Middle frontal gyrus (tissue), 1 donor: ENCODE measurements around the gene SH3BP2.

ENCODE experiments used
- DNase-seq: peaks from one replicate; pipeline ENCODE4 v3.0.0-alpha.2; 2015; ENCODE audit warnings: low spot score; ENCODE audit errors: extremely low spot score

SH3BP2 gene

DNA sequence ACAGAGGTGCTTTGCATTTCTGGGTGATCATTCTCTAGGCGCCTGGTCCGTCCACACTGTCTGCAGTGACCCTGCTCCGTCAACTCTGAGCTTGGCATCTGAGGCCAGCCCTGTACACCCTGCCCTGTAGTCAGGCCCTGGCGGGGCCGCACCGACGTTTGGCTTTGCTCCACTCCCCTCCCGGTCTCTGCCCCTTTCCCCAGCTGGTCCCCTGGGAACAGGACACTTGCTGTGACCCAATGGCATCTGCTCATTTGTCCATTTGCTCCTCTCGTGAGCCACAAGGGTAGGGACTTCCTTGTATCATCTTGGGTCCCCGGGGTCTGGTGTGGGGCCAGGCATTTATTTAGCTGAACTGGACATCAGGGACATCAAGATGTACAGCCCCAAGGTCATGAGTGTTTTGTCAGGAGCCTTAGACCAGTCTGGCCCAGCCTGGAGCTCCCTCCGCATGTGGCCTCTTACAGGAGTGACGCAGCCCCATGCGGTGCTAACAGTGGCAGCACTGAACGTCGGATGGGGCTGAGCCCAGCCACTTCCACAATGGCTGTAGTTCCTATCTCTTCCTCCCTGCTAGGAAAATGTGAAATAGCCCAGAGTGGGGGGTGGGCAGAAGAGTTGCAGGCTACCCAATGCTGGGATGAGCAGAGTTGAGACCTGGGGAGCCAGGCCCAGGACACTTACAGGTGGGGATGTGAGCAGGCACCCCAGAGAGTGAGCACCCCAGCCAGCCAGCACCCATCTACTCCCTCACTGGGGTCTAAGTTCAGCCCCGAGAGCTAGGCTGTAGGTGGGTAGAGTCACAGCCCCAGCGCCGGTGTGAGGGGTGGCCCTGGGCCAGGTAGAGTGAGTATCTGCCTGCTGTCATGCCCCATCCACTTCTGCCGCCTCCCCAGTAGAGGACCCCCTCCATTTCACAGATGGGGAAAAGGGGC is 2.0 kb upstream of the SH3BP2 start:
- DNase-seq = no peak

DNA sequence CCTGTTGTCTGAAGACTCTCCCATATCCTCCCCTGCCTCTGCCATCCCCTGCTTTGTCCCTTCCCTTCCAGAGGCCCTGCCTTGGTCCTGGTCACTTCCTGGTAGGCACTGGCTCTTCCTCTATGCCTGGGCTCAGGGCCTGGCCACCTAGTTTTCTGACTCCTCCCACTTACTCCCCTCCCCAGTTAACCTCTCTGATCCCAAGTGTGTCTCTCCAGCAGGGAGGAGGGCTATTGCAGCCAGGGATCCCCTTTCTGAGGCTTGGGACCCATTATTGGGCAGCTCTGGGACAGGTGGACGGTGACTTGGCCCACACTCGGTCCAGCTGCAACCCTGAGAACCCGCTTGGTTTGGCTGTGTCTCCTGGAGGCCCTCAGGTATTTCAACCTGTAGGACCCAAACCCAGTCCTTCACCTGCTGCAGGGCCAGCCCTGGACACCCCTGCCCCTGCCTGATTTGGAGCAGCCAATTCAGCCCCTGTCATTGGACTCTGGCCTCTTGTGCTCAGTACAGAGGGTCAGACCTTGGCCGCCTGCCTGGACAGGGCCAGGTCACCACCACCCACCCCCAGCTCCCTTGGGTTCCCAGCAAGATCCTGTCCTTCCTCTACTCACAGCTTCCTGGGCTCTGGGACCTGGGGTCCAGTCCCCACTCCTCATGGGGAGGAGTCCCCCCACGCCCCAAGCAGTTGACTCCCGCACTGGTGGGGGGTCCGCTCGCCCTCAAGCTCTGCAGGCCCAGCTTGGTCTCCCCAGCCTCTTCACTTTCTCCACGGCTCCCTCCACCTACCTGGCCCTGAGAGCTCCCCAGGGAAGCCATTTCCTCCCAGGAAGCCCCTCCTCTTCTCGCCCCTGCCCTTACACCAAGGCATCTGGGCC is 1.1 kb upstream of the SH3BP2 start:
- no peak for DNase-seq

DNA sequence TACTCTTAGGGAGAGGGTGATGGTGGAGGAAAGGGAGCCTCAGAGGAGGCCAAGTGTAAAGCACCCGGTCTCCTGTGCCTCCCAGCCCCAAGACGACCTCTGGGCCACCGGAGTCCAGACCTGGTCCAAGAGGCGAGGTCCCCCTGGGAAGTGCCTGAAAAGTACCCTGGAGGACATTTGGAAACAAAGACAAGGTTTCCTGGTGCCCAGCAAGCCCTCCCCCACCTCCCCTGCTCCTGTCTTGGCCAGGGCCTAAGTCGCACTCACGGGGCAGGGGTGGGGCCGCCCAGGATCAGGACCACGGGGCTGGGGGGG is 532 bp upstream of the SH3BP2 start:
- DNase-seq = no peak

DNA sequence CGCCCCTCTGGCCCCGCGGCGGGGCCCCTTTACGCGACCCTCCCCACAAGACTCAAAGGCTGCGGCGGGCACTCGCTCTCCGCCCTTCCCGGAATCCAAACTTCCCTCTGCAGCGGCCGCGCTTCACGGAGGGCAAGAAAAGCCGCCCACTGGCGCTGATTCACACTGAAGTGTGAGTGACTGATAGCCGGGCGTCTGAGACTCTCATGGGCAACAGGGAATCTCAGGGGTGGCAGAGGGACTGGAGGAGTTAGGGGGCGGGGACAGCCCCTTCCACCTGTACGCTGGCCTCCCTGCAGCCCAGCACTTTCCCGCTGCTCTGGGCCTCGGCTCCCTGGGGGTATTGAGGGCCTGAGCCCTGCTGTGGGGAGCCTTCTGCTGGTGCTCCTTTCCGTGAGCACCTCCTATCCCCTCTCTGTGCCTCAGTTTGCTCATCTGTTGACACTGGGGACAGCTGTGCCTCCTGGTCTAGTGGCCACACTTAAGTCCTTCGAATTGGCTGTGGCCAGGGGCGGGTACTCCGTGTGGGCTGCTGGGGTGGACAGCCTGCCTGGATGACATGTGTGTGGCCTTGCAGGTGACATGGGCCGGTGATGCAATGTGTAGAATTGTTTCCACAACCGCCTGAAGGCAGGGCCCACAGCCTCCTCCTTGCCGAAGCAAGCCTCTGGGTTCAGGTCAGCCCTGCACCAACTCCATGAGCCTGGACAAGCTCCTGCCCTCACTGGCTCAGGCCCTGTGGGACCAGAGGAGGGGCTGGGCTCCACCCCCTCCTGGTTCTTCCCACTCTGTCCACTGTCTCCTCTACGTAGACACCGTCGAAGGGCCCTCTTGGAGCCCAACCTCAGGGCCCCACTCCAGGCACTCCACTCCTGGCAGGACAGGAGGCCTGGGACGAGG is 951 bp downstream of the SH3BP2 start:
- DNase-seq = no peak

DNA sequence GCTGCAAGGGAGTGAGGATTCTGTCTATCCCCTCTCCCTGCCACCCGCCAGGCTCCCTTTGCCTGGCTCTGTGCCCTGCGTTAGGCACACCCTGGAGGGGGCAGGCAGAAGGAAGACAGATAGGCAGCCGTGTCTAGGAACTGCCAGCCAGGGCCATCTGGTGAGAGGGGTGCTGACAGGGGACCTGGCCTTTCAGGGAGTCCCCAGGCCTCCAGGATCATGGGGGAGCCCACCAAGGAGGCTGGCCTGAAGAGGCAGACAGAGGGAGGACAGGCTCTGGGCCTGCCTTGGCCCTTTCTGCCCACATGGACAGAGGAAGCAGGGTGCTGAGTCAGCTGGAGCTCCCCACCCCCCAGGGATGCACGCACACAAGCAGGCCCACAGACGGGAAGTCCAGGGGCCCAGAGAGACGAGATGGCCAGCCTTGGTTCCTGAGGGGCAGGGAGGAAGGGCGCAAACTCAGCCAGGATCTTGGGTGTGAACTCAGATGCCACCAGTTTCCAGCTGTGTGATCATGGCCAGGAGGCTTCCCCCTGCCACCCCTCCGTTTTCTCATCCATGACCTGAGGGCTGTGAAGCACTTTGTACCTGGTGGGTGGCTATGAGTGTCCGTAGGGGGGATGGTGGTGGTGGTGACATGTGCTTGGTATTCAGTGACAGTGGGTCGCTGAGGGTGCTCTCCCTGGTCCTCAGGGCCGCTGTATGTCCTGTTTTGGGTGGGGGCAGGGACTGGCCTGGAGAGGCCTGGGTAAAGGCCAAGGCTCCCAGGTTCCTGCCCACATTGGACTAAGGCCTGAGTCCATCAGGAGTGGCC is 1.8 kb downstream of the SH3BP2 start:
- no peak for DNase-seq

DNA sequence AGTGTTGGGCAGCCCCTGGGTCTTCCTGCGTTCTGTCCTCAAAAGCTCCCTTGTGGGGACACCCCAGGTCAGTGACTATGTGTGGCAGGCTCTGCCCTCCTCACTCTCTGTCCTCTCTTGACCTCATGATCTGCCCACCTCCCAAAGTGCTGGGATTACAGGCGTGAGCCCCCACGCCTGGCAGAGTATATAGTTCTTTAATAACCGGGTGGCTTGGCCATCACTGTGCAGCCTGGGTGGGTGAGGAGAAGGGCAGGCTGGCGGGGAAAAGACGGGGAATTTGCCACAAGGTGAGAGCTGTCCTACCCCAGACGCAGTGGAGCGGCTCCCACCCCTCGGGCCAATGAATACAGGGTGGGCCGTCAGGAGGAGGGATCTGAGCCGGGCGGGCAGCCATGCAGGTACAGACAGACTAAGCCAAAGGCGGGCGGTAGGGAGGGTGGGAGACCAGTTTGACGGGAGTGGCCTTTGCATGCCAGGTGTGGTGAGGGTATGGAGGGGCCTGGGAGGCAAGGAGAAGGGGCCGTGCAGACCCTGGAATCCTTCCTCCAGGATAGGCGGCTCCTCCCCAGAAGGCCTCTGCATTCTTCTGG is 2.5 kb downstream of the SH3BP2 start:
- DNase-seq = no peak

DNA sequence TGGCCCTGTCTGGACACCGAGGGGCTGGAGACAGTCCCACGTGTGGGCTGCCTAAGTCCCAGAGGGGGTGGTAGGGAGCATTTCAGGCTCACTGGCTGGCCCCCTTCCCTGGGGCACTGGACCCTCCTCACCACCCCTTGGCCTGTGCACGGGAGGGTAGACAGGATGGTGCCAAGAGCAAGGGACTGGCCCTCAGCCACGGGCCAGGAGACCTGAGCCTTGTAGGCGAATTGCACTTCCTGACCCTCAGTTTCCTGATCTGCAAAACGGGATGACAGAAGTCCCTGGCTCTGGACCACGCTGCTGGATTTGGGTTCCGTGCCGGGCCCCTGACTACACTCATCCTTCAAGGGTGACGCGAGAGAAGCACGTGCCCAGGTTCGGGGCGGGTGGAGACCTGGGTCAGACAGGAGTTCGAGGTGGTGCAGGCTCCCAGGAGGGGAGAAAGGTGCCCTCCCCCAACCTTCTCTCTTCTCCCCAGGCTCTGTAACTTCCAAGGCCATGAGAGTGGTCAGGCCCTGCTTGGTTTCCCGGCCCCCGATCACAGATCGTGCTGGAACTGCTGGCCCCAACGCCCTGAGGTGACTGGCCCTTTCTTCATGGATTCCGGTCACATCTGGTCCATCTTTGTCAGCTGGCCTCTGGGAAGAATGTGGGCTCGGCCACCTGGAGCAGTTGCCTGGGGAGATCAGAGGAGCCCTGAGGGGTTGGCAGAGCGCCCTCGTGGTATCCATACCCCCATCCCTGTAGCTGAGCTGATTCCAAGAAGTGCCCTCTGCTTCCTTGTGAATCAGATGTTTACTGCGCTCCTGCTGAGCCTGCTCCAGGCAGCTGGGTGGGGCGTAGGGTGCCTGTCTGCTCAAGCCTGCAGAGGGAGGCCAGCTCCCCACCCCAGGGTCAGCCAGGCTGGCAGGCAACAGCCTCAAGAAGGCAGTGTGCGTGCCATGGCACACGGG is 3.3 kb downstream of the SH3BP2 start:
- no peak for DNase-seq

DNA sequence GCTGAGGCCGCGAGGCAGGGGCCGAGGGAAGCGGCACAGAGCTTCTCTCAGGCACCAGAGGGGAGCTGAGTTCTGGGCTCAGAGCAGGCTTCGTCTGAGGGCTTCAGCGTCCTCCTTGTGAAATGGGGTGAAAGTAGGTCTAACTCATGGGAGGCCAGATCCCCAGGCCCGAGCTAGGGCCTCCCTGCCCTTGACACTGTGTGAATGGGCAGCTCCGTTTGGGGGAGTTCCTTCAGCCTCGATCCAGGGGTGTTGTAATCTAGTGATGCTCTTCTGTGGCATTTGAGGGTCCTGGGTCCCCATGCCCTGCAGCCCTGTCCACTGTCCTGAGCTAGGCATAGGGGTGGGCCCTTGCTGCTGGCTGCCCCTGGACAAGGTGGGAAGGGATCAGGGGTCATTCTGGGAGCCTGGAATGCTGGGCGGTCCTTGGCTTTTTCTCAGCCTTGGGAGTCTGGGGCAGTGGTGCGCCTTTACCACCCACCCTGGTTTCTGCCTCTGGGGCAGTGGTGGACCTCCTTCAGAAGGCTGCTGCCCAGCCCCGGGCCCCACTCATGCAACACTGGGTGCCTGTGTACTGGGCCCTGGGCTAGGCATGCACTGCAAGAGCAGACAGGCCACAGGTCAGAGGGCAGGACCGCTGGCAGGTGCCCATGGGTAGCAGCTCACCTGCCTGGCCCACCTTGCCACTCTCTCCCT is 4.1 kb downstream of the SH3BP2 start:
- DNase-seq = no peak

DNA sequence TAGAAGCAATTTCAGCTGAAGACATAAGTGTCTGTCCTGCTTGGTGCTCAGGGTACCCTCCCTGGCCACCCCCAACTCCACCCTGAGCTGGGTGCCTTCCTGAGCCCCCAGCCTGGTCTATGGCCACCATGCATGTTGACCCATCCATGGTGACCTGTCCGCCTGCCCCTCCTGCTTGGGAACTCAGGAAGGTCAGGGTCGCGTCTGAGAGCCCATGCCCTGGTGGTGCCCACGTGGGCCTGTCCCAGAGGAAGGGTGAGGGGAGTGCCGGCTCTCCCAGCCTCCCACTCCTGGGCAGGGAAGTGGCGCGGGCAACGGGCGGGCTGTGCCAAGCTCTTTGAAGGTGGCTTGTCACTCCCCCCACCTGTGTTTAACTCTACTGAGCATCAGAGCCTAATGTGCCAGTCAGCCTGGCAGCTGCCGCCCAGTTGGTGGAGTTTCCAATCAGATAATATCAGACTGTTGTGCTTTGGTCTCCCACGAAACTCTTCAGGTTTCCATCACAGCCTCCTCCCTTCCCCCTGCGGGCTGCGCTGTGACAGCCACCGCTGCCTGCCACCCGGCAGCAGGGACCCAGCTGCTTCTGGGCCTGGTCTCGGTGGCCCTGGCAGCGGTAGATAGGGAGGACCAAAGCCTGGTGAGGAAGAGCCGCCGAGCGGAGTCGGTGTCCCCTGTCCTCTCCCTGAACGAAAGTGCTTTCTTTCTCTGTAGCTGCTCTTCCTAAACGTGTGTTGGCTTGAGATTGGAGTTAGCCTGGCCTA is 4.8 kb downstream of the SH3BP2 start:
- DNase-seq = no peak

DNA sequence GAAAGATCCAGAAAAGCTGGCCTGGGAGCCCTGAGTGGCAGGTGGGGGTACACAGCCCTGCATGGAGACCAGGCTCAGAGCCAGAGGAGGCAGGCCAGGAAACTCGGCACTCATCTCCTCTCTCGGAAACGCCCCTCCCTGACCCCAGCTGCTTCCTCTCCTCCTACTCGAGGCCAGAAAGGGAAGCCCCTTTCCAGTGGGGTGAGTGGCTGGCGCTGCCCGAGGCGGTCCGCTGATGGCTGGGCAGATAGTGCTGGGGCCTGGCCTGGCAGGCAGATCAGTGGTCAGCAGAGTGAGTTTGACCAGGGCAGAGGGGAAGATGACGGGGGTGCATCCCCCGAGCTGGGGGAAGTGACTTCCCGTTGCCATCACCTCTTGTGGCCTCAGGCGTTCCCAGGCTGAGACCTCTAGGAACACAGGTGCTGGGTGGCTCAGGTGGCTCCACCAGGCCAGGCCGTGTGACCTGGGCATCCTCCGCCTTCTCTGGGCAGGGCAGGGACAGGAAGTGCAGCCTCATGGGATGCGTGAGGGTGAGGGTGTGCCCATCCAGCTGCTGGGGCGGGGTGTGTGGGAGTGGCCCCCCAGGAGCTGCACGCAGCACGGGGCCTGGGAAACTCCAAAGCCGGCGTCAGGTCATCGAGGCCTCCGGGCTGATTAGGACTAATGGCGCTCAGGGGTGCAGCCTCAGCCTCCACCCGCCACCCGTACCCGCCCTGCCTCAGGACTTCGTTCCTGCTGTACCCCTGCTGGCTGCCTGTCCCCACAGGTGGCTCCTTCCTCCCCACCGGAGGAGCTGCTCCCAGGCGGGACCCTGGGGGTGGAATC is 5.7 kb downstream of the SH3BP2 start:
- DNase-seq = no peak

DNA sequence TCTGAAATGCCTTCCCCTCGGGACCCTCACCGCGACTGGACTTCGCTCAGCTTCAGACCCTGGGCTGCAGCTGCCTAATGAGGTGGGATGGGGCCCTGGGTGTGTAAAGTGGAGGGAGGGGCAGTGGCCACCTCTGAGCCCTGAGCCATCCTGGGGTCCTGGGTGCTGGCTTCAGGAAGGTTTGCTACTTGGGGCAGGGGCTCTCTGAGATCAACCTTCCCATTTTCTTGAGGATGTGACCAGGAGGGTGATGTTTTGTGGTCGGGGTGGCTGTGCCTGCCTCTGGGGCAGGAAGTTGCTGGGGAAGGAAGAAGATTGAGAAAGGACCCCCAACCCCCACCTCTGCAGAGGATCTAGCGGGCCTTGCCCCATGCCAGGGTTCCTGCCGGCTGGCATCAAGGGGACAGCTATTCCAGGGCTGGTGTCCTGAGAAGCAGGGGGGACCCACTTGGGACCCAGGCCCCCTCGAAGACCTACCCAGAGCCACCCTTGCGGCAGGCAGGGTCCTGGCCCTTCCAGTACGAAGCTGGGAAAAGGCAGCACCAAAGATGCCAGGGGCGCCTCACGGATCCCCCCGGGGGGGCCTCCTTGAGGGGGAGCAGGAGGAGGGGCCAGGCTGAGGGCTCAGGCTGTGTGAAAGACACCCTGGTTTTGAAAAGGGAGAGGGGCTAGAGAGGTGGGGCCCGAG is 6.5 kb downstream of the SH3BP2 start:
- no peak for DNase-seq

DNA sequence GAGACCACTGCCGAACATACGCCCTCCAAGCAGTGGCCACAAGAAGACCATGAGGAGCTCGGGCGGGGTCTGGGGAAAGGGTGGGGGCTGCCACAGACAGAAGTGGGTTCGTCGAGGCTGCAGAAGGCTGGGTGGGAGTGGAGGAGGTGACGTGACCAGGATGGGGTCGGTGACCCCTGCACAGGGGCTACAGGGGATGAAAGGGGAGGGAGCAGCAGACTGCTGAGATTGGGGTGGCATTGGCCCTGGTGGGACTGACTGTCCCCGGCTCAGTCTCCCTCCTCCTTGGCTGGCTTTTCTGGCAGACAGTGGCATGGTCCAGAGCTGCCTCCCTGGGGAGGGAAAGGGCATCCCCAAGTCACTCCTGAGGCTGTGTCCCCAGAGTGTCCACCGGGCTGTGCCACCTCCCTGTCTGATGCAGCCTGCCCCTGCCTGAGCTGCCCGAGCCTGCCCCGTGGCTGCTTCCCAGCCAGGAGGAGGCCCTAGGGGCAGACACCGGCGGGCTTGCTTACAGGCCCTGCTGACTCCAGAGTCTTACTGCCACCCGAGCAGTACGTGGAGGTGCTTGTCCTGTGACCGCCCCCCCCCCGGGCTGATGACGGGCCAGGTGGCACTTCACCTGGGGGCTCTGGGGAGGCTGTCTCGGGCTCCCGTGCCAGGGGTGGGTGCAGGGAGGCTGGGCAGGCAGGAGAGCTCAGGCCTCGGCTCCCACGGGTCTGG is 7.2 kb downstream of the SH3BP2 start:
- DNase-seq = no peak

DNA sequence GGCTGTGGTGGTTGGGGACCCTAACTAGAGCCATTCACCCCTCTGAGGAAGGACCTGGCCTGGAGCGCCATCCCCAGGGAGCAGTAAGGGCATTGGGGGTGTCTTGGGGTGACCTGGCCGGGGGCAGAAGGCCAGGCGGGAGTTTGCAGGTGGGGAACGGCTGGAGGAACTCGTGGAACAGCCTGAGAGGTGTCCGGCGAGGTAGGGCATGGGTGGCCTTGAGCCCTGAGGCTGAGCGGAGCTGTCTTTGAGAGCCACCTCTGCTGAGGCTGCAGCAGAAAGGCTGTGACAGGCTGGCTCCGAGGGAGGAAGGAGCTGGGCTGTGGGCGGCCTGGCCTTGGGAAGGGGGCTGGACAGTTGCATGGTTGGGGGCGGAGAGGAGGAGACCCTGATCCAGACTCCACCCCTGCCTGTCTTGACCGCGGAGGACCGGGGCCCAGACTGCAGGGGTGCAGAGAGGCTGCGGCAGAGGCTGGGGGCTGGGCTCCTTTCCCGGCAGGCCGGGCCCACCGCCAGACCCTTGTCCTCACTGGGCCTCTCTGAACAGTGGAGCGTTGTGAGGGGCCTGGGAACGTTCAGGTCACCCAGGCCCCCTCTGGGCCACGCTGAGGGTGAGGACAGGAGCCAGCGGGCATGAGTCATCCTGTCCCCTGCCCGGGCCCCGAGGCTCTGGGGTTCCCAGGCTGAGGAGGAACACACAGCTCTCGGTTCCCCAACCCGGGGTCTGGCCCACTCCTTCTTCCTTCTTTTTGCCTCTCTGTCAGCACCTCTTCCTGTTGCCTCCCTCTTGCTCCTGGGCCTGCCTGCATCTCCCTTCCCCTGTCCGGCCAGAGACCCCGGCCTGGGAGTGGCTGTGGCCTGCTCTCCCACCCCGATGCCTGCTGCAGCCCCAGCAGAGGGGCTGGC is 8.1 kb downstream of the SH3BP2 start:
- peak; percentile 27 for DNase-seq
